GM12872 (cell line): Measurements from ENCODE around the gene SFMBT2.

Experiments
- CTCF ChIP-seq: IDR thresholded peaks from 3 replicates; pipeline ENCODE4 v1.5.1; 2011; ENCODE audit warnings: low read depth, mild to moderate bottlenecking, low read length, moderate library complexity; ENCODE audit not compliant: insufficient read depth

The SFMBT2 gene

GRCh38 chr10:7255517-7255916 is 155.3 kb downstream of the SFMBT2 start:
- no peak for TF ChIP-seq CTCF

GRCh38 chr10:7251696-7252465 is 159.0 kb downstream of the SFMBT2 start:
- TF ChIP-seq CTCF, result no peak

GRCh38 chr10:7250236-7250635 is 160.6 kb downstream of the SFMBT2 start:
- no peak for TF ChIP-seq CTCF

GRCh38 chr10:7248585-7249164 is 162.2 kb downstream of the SFMBT2 start:
- no peak for TF ChIP-seq CTCF

- TF ChIP-seq CTCF, result no peak
Observed at GRCh38 chr10:7248148-7248547, 162.7 kb downstream of the SFMBT2 start.

- TF ChIP-seq CTCF, result no peak
Observed at GRCh38 chr10:7245505-7245904, 165.3 kb downstream of the SFMBT2 start.

- TF ChIP-seq CTCF, result no peak
Observed at GRCh38 chr10:7243873-7244272, 167.0 kb downstream of the SFMBT2 start.
